ENCODE measurements around the gene ULK3. TPM values are rescaled to one million over a fixed set of nuclear protein-coding genes. Genes with fewer than 3 reads are reported as not detected.
A peak's percentile ranks its signal among the peaks of the same experiment; 100 is the strongest.

Gene ULK3
- polyA plus RNA-seq, 2 of the 4 experiments (the other 2 are of a cell fraction): 28.1 to 48.9 TPM

DNA sequence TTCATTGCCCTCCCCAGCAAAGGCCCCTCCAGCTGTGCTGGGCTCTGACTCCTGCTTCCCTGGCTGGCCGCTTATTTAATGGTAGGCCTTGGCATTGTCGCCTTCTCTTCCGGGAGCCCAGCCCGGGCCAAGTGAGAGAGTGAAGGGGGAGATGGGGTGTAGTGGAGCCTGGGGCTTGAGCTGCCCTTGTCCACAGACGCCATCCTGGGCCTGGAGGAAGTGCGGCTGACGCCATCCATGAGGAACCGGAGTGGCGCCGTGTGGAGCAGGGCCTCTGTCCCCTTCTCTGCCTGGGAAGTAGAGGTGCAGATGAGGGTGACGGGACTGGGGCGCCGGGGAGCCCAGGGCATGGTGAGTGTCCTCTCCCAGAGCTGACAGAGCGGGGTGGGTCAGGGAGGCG, 27.0 kb downstream of the ULK3 start:
- ChIA-PET POLR2A (no interaction called here), CTCF (interaction anchor here (65.6 to 66.7 kb wide), 2 partner anchors 3 to 25 kb away, joined by 1908 read pairs; partner anchors contain the start of genes CPLX3, CSK, LMAN1L and ULK3)
- ATAC-seq (no peak), FAIRE-seq (no peak), DNase-seq (ENCODE audit: low read depth in 1 of 2, low spot score in 1 of 2) (no peak)
- H3K4me3 ChIP-seq: no peak overlapping the region
- no peaks in the 10 kb centered on the region for H3K9me3 ChIP-seq
- H3K4me2 ChIP-seq: no peak overlapping the region
- H3K4me1 ChIP-seq: peaks cover 14% of the 10 kb centered on the region
- no peak overlapping the region for H3K27ac ChIP-seq
- WGBS (ENCODE audit: missing lambda C conversion rate): 91% methylated on average over 15 of the region's 15 CpGs
- TF ChIP-seq, protein P1, sequence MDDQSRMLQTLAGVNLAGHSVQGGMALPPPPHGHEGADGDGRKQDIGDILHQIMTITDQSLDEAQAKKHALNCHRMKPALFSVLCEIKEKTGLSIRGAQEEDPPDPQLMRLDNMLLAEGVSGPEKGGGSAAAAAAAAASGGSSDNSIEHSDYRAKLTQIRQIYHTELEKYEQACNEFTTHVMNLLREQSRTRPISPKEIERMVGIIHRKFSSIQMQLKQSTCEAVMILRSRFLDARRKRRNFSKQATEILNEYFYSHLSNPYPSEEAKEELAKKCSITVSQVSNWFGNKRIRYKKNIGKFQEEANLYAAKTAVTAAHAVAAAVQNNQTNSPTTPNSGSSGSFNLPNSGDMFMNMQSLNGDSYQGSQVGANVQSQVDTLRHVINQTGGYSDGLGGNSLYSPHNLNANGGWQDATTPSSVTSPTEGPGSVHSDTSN (IDR thresholded peaks at IDR 0.05): no peak

DNA sequence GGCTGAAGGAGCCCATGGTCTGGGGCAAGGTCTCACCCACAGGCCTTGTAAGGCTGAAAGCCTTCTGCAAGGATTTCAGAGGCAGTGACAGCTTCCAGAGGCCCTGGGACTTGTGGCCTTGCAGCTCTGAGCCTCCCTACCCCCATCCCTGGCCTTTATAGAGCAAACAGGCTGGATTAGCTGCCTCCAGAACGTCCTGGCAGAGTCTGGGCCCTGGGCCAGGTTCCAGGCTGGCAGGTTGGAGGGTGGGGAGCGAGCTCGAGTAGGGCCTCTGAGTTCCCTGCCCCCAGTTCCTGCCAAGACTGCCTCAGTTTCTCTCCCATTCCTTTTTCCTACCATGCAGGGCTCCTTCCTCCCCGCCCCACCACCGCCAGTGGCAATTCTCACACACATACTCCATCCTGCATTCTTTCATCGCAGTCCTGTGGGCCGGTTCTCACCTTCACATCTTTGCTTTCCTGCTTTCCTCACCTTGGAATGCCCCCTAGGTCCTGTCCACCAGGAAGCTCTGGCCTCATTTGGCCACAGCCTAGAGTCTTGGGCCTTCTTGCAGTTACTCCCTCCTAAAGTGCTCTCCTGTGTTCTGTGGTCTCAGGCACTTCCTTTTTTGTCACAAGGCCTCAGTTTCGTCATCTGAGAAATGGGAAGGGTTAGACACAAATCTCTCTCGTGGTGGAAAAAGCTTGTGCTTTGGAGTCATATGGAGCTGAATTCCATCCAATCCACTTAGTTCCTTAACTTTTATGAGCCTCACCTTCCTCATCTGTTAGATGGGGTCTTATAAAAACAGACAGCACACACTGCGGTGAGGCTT, 27.6 kb downstream of the ULK3 start:
- Histone ChIP-seq H3K4me2 (no peak overlapping the region), H3K4me1 (peaks cover 14% of the 10 kb centered on the region), H3K4me3 (no peak overlapping the region), H3K9me3 (no peaks in the 10 kb centered on the region), H3K27ac (no peak overlapping the region)
- no peak for DNase-seq (ENCODE audit: low read depth in 1 of 2, low spot score in 1 of 2)
- ChIA-PET POLR2A (no interaction called here), CTCF (interaction anchor here (65.6 to 66.7 kb wide), 2 partner anchors 4 to 24 kb away, joined by 1908 read pairs; partner anchors contain the start of genes CPLX3, CSK, LMAN1L and ULK3)
- FAIRE-seq: no peak
- ATAC-seq: peak in 1 of 2 experiments; percentile 5; a peak in 1 of 6 replicates
- TF ChIP-seq MAFK (IDR thresholded peaks at IDR 0.05; ENCODE audit: partially characterized antibody) (no peak), KDM1A (IDR thresholded peaks at IDR 0.05; ENCODE audit: low read depth) (0 out of 2 replicates have a peak, but pooled peaks have one; percentile 35), RFX5 (IDR thresholded peaks at IDR 0.05) (no peak)
- 67% methylated on average over 10 of the region's 10 CpGs for WGBS (ENCODE audit: missing lambda C conversion rate)

DNA sequence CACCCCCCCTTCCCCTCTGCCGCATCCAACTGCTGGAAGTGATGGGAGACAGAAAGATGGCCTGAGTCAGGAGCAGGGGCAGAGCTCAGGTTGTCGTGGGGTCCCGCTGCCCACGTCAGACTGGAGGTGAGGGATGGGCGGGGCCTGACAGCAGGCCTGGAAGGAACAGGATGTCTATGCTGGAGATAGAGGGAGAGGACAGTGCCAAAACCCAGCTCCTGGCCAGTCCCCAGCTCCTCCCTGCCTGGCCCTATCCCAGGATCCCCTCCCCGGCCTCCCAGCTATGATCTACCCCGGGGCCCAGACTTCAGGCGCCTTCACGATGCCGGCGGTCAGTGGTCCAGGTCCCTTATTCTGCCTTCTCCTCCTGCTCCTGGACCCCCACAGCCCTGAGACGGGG, 30.4 kb downstream of the ULK3 start, which contains the start of gene LMAN1L:
LMAN1L (plus strand) TSS at position 303 of the 400 bp plus-strand sequence; CDS start at position 323, 20 bp downstream.
- CTCF ChIA-PET: interaction anchor here (65.6 to 66.7 kb wide), 2 partner anchors 6 to 22 kb away, joined by 1908 read pairs; partner anchors contain the start of genes CPLX3, CSK, LMAN1L and ULK3
- Histone ChIP-seq H3K9me3 (no peaks in the 10 kb centered on the region), H3K4me1 (peaks cover 5% of the 10 kb centered on the region; the same call in 1 of the 3 replicates), H3K27ac (no peak within 1 kb of the TSS), H3K4me3 (no peak within 1 kb of the TSS), H3K4me2 (no peak within 1 kb of the TSS)
- TF ChIP-seq, protein P2, sequence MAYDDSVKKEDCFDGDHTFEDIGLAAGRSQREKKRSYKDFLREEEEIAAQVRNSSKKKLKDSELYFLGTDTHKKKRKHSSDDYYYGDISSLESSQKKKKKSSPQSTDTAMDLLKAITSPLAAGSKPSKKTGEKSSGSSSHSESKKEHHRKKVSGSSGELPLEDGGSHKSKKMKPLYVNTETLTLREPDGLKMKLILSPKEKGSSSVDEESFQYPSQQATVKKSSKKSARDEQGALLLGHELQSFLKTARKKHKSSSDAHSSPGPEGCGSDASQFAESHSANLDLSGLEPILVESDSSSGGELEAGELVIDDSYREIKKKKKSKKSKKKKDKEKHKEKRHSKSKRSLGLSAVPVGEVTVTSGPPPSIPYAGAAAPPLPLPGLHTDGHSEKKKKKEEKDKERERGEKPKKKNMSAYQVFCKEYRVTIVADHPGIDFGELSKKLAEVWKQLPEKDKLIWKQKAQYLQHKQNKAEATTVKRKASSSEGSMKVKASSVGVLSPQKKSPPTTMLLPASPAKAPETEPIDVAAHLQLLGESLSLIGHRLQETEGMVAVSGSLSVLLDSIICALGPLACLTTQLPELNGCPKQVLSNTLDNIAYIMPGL (CRISPR knock-in tag; IDR thresholded peaks at IDR 0.05; ENCODE audit: borderline replicate concordance): no peak
- no peak for TF ChIP-seq ESRRA (IDR thresholded peaks at IDR 0.05; ENCODE audit: borderline replicate concordance, low read length)
- no peak for TF ChIP-seq CBX8 (IDR thresholded peaks at IDR 0.05)
- no peak for TF ChIP-seq NR3C1 (IDR thresholded peaks at IDR 0.05)
- TF ChIP-seq HEYL (CRISPR knock-in tag; IDR thresholded peaks at IDR 0.05): no peak
- no peak for TF ChIP-seq JUN (IDR thresholded peaks at IDR 0.05)
- TF ChIP-seq, protein P3, sequence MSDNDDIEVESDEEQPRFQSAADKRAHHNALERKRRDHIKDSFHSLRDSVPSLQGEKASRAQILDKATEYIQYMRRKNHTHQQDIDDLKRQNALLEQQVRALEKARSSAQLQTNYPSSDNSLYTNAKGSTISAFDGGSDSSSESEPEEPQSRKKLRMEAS (IDR thresholded peaks at IDR 0.05): no peak
- TF ChIP-seq, protein P1 (IDR thresholded peaks at IDR 0.05): no peak
- TF ChIP-seq BHLHE40 (IDR thresholded peaks at IDR 0.05; ENCODE audit: low read depth, low read length): no peak
- TF ChIP-seq, protein P4, sequence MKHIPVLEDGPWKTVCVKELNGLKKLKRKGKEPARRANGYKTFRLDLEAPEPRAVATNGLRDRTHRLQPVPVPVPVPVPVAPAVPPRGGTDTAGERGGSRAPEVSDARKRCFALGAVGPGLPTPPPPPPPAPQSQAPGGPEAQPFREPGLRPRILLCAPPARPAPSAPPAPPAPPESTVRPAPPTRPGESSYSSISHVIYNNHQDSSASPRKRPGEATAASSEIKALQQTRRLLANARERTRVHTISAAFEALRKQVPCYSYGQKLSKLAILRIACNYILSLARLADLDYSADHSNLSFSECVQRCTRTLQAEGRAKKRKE (CRISPR knock-in tag; IDR thresholded peaks at IDR 0.05; ENCODE audit: low read depth): no peak
- no peak for TF ChIP-seq RNF2 (IDR thresholded peaks at IDR 0.05; ENCODE audit: borderline replicate concordance, low read depth)
- TF ChIP-seq KDM1A (IDR thresholded peaks at IDR 0.05; ENCODE audit: low read depth): no peak
- ATAC-seq (no peak), DNase-seq (ENCODE audit: low read depth in 1 of 2, low spot score in 1 of 2) (no peak), FAIRE-seq (no peak)
- POLR2A ChIA-PET: no interaction called here
- WGBS (ENCODE audit: missing lambda C conversion rate): 81% methylated on average over 12 of the region's 12 CpGs
